SK-N-SH (cell line): ENCODE results near the gene MAP1B. TPM values are rescaled to one million over a fixed set of nuclear protein-coding genes. Genes with fewer than 3 reads are reported as not detected.

Experiments
- CTCF ChIA-PET: fragments of 300-600, 350-600 bp; formaldehyde crosslinking; extraction: SDS; loops from one replicate; lab custom pipeline; 2021; lab: Yijun Ruan, JAX
- POLR2A ChIA-PET: fragments of 350-600 bp; sonication (Branson Sonifier 250); formaldehyde crosslinking; extraction: SDS; loops from one replicate; lab custom pipeline; 2020; ENCODE audit warnings: antibody characterized with exemption, inconsistent platforms; lab: Yijun Ruan, JAX
- DNase-seq: peaks from one replicate; pipeline ENCODE4 v3.0.0; 2012
- H2AFZ ChIP-seq: fragments of 200-600 bp; sonication (generic); 2 replicates; pipeline ENCODE4 v1.8.1; 2016; ENCODE audit warnings: antibody characterized with exemption, mild to moderate bottlenecking, low read depth
- H3F3A ChIP-seq: fragments of 200-600 bp; sonication (generic); replicated peaks from 2 replicates; pipeline ENCODE3; 2016; ENCODE audit warnings: antibody characterized with exemption, mild to moderate bottlenecking; ENCODE audit not compliant: insufficient read depth
- H3K27ac ChIP-seq, 2 experiments: fragments of 200-500 bp in 1 of 2; fragments of 200-600 bp in 1 of 2; sonication (Bioruptor generic) in 1 of 2; sonication (generic), shearing (Covaris generic) in 1 of 2; 2 replicates each; pipeline versions ENCODE4 v1.5.1 to v1.6.1; 2014 to 2016; ENCODE audit warnings: low read depth in 2 of 2, inconsistent platforms in 1 of 2, low read length in 1 of 2, mild to moderate bottlenecking in 1 of 2, mixed read lengths in 1 of 2
- H3K27me3 ChIP-seq: fragments of 200-600 bp; sonication (generic), shearing (Covaris generic); 2 replicates; pipeline ENCODE4 v1.6.1; 2016; ENCODE audit warnings: mixed run types; ENCODE audit not compliant: insufficient read depth
- H3K36me3 ChIP-seq, 2 experiments: fragments of 200-500 bp in 1 of 2; fragments of 200-600 bp in 1 of 2; sonication (Bioruptor generic) in 1 of 2; sonication (generic) in 1 of 2; replicated peaks in 1 of 2; 2 replicates each; pipeline versions ENCODE3 to v1.5.1; 2014 to 2016; ENCODE audit warnings: low read length in 1 of 2, mild to moderate bottlenecking in 1 of 2; ENCODE audit not compliant: insufficient read depth in 2 of 2, control insufficient read depth in 1 of 2
- H3K4me1 ChIP-seq, 2 experiments: fragments of 200-500 bp in 1 of 2; fragments of 200-600 bp in 1 of 2; sonication (Bioruptor generic) in 1 of 2; sonication (generic), shearing (Covaris generic) in 1 of 2; 2 replicates each; pipeline versions ENCODE4 v1.5.1 to v1.6.1; 2014 to 2016; ENCODE audit warnings: low read depth in 1 of 2, low read length in 1 of 2, mixed run types in 1 of 2; ENCODE audit not compliant: insufficient read depth in 2 of 2, control insufficient read depth in 1 of 2
- H3K4me2 ChIP-seq: fragments of 200-600 bp; sonication (generic), shearing (Covaris generic); 2 replicates; pipeline ENCODE4 v1.6.1; 2017; ENCODE audit warnings: mixed run types
- H3K4me3 ChIP-seq, 2 experiments: fragments of 200-500 bp in 1 of 2; fragments of 200-600 bp in 1 of 2; sonication (Bioruptor generic) in 1 of 2; sonication (generic), shearing (Covaris generic) in 1 of 2; 2 replicates each; pipeline versions ENCODE4 v1.5.1 to v1.8.1; 2014 to 2016; ENCODE audit warnings: low read depth in 2 of 2, inconsistent platforms in 1 of 2, low read length in 1 of 2, mild to moderate bottlenecking in 1 of 2, mixed read lengths in 1 of 2, moderate library complexity in 1 of 2
- H3K79me2 ChIP-seq: fragments of 200-600 bp; sonication (generic); 2 replicates; pipeline ENCODE4 v1.8.1; 2017; ENCODE audit warnings: mild to moderate bottlenecking; ENCODE audit not compliant: insufficient read depth
- H3K9ac ChIP-seq: fragments of 200-600 bp; sonication (generic); 2 replicates; pipeline ENCODE4 v1.6.1; 2017; ENCODE audit warnings: mixed run types
- H3K9me2 ChIP-seq: fragments of 200-600 bp; sonication (generic); 2 replicates; pipeline ENCODE4 v1.6.1; 2017; ENCODE audit warnings: mixed run types
- H3K9me3 ChIP-seq: fragments of 200-600 bp; sonication (generic); 2 replicates; pipeline ENCODE4 v1.6.1; 2017; ENCODE audit warnings: mixed run types, mild to moderate bottlenecking, moderate library complexity
- H4K20me1 ChIP-seq: fragments of 200-600 bp; sonication (generic); 2 replicates; pipeline ENCODE4 v1.6.1; 2017; ENCODE audit warnings: mild to moderate bottlenecking, mixed run types; ENCODE audit not compliant: insufficient read depth
- CHD2 ChIP-seq: fragments of 150-350 bp; IDR thresholded peaks from 2 replicates; pipeline ENCODE4 v1.6.1; 2018; ENCODE audit warnings: low read length; ENCODE audit not compliant: partially characterized antibody
- EP300 ChIP-seq, 2 experiments: IDR thresholded peaks; 2 replicates each; pipeline versions ENCODE4 v1.4.0 to v1.6.1; 2012; ENCODE audit warnings: borderline replicate concordance in 1 of 2, low read depth in 1 of 2, low read length in 1 of 2
- GABPA ChIP-seq: IDR thresholded peaks from 2 replicates; pipeline ENCODE4 v1.4.0; 2012; ENCODE audit warnings: low read depth, mild to moderate bottlenecking
- JUND ChIP-seq: IDR thresholded peaks from 2 replicates; pipeline ENCODE4 v1.4.0; 2012
- REST ChIP-seq: IDR thresholded peaks from 2 replicates; pipeline ENCODE4 v1.6.1; 2012; ENCODE audit warnings: mild to moderate bottlenecking, low read depth, low read length, moderate library complexity
- RXRA ChIP-seq: IDR thresholded peaks from 2 replicates; pipeline ENCODE4 v1.4.0; 2012; ENCODE audit warnings: low read depth, mild to moderate bottlenecking, borderline replicate concordance
- SIN3A ChIP-seq: IDR thresholded peaks from 2 replicates; pipeline ENCODE4 v1.6.1; 2012; ENCODE audit warnings: low read depth, mild to moderate bottlenecking, low read length, moderate library complexity, borderline replicate concordance
- YY1 ChIP-seq: IDR thresholded peaks from 2 replicates; pipeline ENCODE4 v1.4.0; 2012; ENCODE audit warnings: low read depth, mild to moderate bottlenecking
- WGBS: methylation state at CpG from one replicate; pipeline ENCODE4 v1.1.6; 2017; ENCODE audit warnings: low lambda C conversion rate; 5-methylcytosine and 5-hydroxymethylcytosine counted together
- polyA plus RNA-seq, 3 experiments: library from polyadenylated mRNA; depleted of rRNA; stranded (reverse); fragments of >200 nt; gene quantifications; 2 replicates each; pipeline ENCODE4 v1.2.3, GENCODE V29; 2012
- small RNA-seq, 7 experiments: library from RNA; depleted of rRNA; stranded (forward); fragments of <200 nt; gene quantifications; one replicate each; pipeline ENCODE3, GENCODE V24; 2012
- TF ChIP-seq, protein P1 (sequence below): IDR thresholded peaks from 2 replicates; pipeline ENCODE4 v1.4.0; 2012; ENCODE audit warnings: low read depth, borderline replicate concordance

The MAP1B gene
- polyA plus RNA-seq, 1 of the 3 experiments (the other 2 are of a cell fraction) = 47.5 TPM

GRCh38 chr5:72255237-72255636 lies 148.0 kb downstream of the MAP1B start (continued):
- TF ChIP-seq, protein P1, sequence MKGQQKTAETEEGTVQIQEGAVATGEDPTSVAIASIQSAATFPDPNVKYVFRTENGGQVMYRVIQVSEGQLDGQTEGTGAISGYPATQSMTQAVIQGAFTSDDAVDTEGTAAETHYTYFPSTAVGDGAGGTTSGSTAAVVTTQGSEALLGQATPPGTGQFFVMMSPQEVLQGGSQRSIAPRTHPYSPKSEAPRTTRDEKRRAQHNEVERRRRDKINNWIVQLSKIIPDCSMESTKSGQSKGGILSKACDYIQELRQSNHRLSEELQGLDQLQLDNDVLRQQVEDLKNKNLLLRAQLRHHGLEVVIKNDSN = no peak
- no peak for TF ChIP-seq RXRA

GRCh38 chr5:72255670-72256069 lies 148.4 kb downstream of the MAP1B start:
- Histone ChIP-seq H3K4me3 (no peak overlapping the region), H3K27me3 (no peaks in the 10 kb centered on the region), H3K36me3 (peaks cover 2 to 5% of the 10 kb centered on the region in 2 experiments), H3K4me2 (no peak overlapping the region), H3K9ac (no peak overlapping the region), H3K27ac (peak overlapping the region in 1 of 2 experiments; percentile 42; a peak in 1 of 4 replicates), H4K20me1 (no peaks in the 10 kb centered on the region), H3K4me1 (peaks cover 8 to 35% of the 10 kb centered on the region in 2 experiments), H3K79me2 (peaks cover 34% of the 10 kb centered on the region), H2AFZ (no peak overlapping the region), H3K9me3 (no peaks in the 10 kb centered on the region), H3F3A (peaks cover 28% of the 10 kb centered on the region), H3K9me2 (no peaks in the 10 kb centered on the region)
- TF ChIP-seq EP300 (IDR thresholded peaks at IDR 0.05; ENCODE audit: borderline replicate concordance in 1 of 2, low read depth in 1 of 2, low read length in 1 of 2) (no peak), REST (no peak)
- TF ChIP-seq, protein P1 = no peak
- ChIA-PET CTCF (no interaction called here), POLR2A (no interaction called here)
- 87% methylated on average over 2 of the region's 2 CpGs for WGBS
- no peak for DNase-seq

DNA sequence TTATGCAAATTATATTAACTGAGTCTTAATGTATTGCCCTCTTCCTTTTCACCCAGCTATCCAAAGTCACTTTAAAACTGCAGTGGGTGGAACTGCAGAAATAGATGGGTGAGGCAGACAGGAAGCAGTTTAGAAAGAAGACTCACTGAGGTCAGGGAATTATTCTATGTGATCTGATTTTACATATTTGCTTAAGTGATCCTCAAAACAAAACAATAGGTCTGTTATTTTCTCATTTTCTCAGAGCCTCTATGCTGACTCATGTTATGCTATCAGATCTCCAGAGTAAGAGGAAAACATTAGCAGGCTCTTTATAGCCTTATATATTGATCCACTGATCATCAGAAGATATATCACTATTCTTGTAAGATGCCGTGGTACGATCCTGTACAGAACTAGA lies 149.3 kb downstream of the MAP1B start:
- peaks cover 28% of the 10 kb centered on the region for H3F3A ChIP-seq
- no peaks in the 10 kb centered on the region for H4K20me1 ChIP-seq
- peaks cover 2 to 5% of the 10 kb centered on the region in 2 experiments for H3K36me3 ChIP-seq
- H3K27ac ChIP-seq = peak overlapping the region in 1 of 2 experiments; percentile 42; a peak in 2 of 4 replicates
- H3K9me2 ChIP-seq = no peaks in the 10 kb centered on the region
- H3K79me2 ChIP-seq = peaks cover 34% of the 10 kb centered on the region
- DNase-seq = no peak
- no peak overlapping the region for H3K4me3 ChIP-seq
- H3K9ac ChIP-seq = no peak overlapping the region
- CTCF ChIA-PET = interaction anchor here (1.1 kb wide), 1 partner anchor 12 kb away, joined by 4 read pairs; no protein-coding TSS in a partner anchor
- peaks cover 4 to 28% of the 10 kb centered on the region in 2 experiments for H3K4me1 ChIP-seq
- H3K4me2 ChIP-seq = no peak overlapping the region
- no peak overlapping the region for H2AFZ ChIP-seq
- 86% methylated on average over 2 of the region's 2 CpGs for WGBS
- H3K9me3 ChIP-seq = no peaks in the 10 kb centered on the region
- POLR2A ChIA-PET = no interaction called here
- TF ChIP-seq SIN3A = no peak
- TF ChIP-seq GABPA = no peak
- TF ChIP-seq CHD2 = no peak
- TF ChIP-seq YY1 = no peak
- 0 out of 2 replicates have a peak, but pooled peaks have one; percentile 10 for TF ChIP-seq JUND
- H3K27me3 ChIP-seq = no peaks in the 10 kb centered on the region

Small RNA genes within 50 kb of the gene (small RNA-seq; reads per million reads assigned to genes)
- 0 to 13.0 (median 4.7) reads per million in 7 experiments for gene MIR4803

Other genes with a start within 250 kb of the MAP1B start
- gene MRPS27, start 212.8 kb downstream of the MAP1B start, polyA plus RNA-seq (2012; rRNA removed) = 37.5 and 48.2 TPM in 2 replicates
- gene PTCD2, start 212.9 kb downstream of the MAP1B start, polyA plus RNA-seq (2012; rRNA removed) = 6.7 and 8.6 TPM in 2 replicates